Stomach (tissue), 9 donors: ENCODE measurements around the gene AUNIP. TPM values are rescaled to one million over a fixed set of nuclear protein-coding genes. Genes with fewer than 3 reads are reported as not detected.

Source experiments
- DNase-seq, 2 donors: peaks; one replicate each; pipeline versions ENCODE4 v3.0.0 to v3.0.0-alpha.2; 2013 to 2019
- H3K27ac ChIP-seq, 5 donors: fragments of 200-600 bp in 4 of 5; sonication (generic) in 4 of 5; one replicate each; pipeline ENCODE4 v1.5.1; 2013 to 2019; ENCODE audit warnings: mild to moderate bottlenecking in 1 of 5, moderate library complexity in 1 of 5
- H3K27me3 ChIP-seq, 3 donors: fragments of 200-600 bp; sonication (generic); one replicate each; pipeline ENCODE4 v1.5.1; 2017 to 2019; ENCODE audit warnings: mixed run types in 1 of 3
- H3K36me3 ChIP-seq, 4 donors: fragments of 200-600 bp; sonication (generic); 1 replicate in 3 of 4; 2 replicates in 1 of 4; pipeline ENCODE4 v1.5.1; 2016 to 2019
- H3K4me1 ChIP-seq, 4 donors: fragments of 200-600 bp; sonication (generic); one replicate each; pipeline ENCODE4 v1.5.1; 2016 to 2019
- H3K4me3 ChIP-seq, 4 donors: fragments of 200-600 bp; sonication (generic) in 3 of 4; one replicate each; pipeline ENCODE4 v1.5.1; 2016 to 2019; ENCODE audit warnings: mild to moderate bottlenecking in 1 of 4
- H3K9me3 ChIP-seq, 4 donors: fragments of 200-600 bp; sonication (generic); one replicate each; pipeline ENCODE4 v1.5.1; 2016 to 2019
- EP300 ChIP-seq: sonication (generic); formaldehyde crosslinking; IDR thresholded peaks from one replicate; pipeline ENCODE4 v1.6.1; 2017; ENCODE audit warnings: antibody characterized with exemption
- POLR2A ChIP-seq, 4 donors: fragments of 450-650 bp; IDR thresholded peaks; one replicate each; pipeline ENCODE4 v1.6.1; 2016; ENCODE audit warnings: antibody characterized with exemption in 4 of 4, control low read depth in 2 of 4, mild to moderate bottlenecking in 1 of 4, moderate library complexity in 1 of 4
- POLR2AphosphoS5 ChIP-seq, 3 donors: sonication (generic); formaldehyde crosslinking; IDR thresholded peaks; one replicate each; pipeline ENCODE4 v1.6.1; 2016; ENCODE audit warnings: antibody characterized with exemption in 3 of 3
- WGBS, 5 donors: extraction: QIAGEN DNeasy Blood & Tissue Kit in 3 of 5; methylation state at CpG; one replicate each; pipeline versions ENCODE4 v1.1.5 to v1.1.7; 2013 to 2018; 5-methylcytosine and 5-hydroxymethylcytosine counted together
- intact Hi-C: fragments of 100-400 bp; cut with DNase I; formaldehyde crosslinking; loops from one replicate; pipeline ENCODE4 v1.15.1; 2023; ENCODE audit warnings: low total_unique reads
- polyA plus RNA-seq, 3 donors: library from polyadenylated mRNA; stranded (reverse); fragments of 200-250 nt; gene quantifications; one replicate each; pipeline ENCODE4 v1.2.3, GENCODE V29; 2013
- total RNA-seq, 5 donors: library from RNA; depleted of rRNA; stranded (reverse); fragments of >200 nt; gene quantifications; one replicate each; pipeline versions ENCODE4 v1.1.0 to v1.2.3, GENCODE V29; 2014 to 2016
- TF ChIP-seq, protein P1 (sequence below), 7 experiments: fragments of 450-650 bp in 4 of 7; fragments of 200-600 bp in 3 of 7; sonication (generic) in 3 of 7; IDR thresholded peaks; one replicate each; pipeline ENCODE4 v1.5.1; 2016 to 2019; ENCODE audit warnings: antibody characterized with exemption in 7 of 7, control low read depth in 2 of 7, mild to moderate bottlenecking in 1 of 7
- donor health status: healthy with polysubstance abuse.
- donor health status: Bipolar disorder and iron deficiency.
- donor health status: healthy.

The AUNIP gene
- total and polyA plus RNA-seq, 8 donors, result 0.68 to 2.8 (median 1.00) TPM; not detected in 3

GRCh38 chr1:25899792-25900191, 40.5 kb upstream of the AUNIP start:
- WGBS, 5 donors, result 85 to 94% (median 90%) methylated on average over 6 of the region's 6 CpGs
- intact Hi-C loops, result loop anchor here (5.0 kb wide), 1 partner anchor 98 kb away; the partner anchor contains the start of gene PAFAH2
- H3K4me3 ChIP-seq, result no peak overlapping the region
- TF ChIP-seq POLR2A (IDR thresholded peaks at IDR 0.05), result no peak
- TF ChIP-seq EP300, result no peak
- no peak for TF ChIP-seq POLR2AphosphoS5 (IDR thresholded peaks at IDR 0.05)
- TF ChIP-seq, protein P1, sequence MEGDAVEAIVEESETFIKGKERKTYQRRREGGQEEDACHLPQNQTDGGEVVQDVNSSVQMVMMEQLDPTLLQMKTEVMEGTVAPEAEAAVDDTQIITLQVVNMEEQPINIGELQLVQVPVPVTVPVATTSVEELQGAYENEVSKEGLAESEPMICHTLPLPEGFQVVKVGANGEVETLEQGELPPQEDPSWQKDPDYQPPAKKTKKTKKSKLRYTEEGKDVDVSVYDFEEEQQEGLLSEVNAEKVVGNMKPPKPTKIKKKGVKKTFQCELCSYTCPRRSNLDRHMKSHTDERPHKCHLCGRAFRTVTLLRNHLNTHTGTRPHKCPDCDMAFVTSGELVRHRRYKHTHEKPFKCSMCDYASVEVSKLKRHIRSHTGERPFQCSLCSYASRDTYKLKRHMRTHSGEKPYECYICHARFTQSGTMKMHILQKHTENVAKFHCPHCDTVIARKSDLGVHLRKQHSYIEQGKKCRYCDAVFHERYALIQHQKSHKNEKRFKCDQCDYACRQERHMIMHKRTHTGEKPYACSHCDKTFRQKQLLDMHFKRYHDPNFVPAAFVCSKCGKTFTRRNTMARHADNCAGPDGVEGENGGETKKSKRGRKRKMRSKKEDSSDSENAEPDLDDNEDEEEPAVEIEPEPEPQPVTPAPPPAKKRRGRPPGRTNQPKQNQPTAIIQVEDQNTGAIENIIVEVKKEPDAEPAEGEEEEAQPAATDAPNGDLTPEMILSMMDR (IDR thresholded peaks at IDR 0.05), result no peak
- no peaks in the 10 kb centered on the region for H3K27me3 ChIP-seq
- no peak for DNase-seq
- no peaks in the 10 kb centered on the region for H3K9me3 ChIP-seq
- H3K27ac ChIP-seq, result no peak overlapping the region
- H3K4me1 ChIP-seq, result peaks cover 8 to 38% (median 21%) of the 10 kb centered on the region in 4 donors
- H3K36me3 ChIP-seq, result peaks cover 0 to 48% (median 39%) of the 10 kb centered on the region in 4 donors

DNA sequence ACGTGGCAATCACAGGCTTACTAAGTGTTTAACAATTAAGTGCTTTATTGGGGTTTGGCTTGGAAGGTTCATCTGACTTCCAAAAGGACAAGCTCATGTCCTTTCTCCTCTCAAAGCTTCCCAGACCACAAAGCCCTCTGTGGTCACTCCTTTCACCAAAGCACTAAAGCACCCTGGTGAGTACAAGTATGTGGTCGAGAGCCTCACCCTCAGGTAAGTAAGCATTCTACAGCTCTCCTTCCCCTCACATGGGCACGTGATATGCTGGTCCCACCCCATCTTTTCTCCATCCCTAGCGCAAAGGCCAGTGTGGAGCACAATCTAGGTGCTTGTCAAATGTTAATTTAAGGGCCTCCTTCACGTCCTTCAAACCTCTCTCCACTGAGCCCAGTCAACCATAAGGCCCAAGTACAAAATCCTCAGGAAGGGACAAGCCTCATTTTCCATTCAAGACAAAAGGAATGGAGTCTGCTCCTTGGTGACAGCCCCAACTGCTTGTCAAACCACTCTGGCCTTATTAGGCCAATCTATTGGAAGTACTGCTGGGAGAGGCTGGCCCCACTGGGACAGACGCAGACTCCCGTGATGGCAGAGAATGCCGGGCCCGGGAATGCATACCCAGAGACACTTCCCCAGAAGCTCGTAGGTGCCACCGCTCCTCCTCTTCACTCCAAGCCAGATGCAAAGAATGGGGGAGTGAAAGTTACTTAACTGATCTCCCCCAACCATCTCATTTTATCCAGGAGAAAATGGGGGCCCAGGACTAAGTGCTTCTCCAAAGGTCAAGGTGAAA, 39.2 kb upstream of the AUNIP start:
- WGBS, 5 donors, result 83 to 91% (median 89%) methylated on average over 11 of the region's 11 CpGs
- H3K36me3 ChIP-seq, result peaks cover 0 to 48% (median 39%) of the 10 kb centered on the region in 4 donors
- H3K4me1 ChIP-seq, result peaks cover under 1 to 29% (median 15%) of the 10 kb centered on the region in 4 donors
- no peak overlapping the region for H3K4me3 ChIP-seq
- H3K27ac ChIP-seq, result no peak overlapping the region
- DNase-seq, result no peak
- intact Hi-C loops, result loop anchor here (5.0 kb wide), 1 partner anchor 99 kb away; the partner anchor contains the start of gene PAFAH2
- no peaks in the 10 kb centered on the region for H3K27me3 ChIP-seq
- TF ChIP-seq, protein P1 (IDR thresholded peaks at IDR 0.05), result no peak
- TF ChIP-seq EP300, result no peak
- TF ChIP-seq POLR2AphosphoS5 (IDR thresholded peaks at IDR 0.05), result no peak
- TF ChIP-seq POLR2A (IDR thresholded peaks at IDR 0.05), result no peak
- no peaks in the 10 kb centered on the region for H3K9me3 ChIP-seq

DNA sequence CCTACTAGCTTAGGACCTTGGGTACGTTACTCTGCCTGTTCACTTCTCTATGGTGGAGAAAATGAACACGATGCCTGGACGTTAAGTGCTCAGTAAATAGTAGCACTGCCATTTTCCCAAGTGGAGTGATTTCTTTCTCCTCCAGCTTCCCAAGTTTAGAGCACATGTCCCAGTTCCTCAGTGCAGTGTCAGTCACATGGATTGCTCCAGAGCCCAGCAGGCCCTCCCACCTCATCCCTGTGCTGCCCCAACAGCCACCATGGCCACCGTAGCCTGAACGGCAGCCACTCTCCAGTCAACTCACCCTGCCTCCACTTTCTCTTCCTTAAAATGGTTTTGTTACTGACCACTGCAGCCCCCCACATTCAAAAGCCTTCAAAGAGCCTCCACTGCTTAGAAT, 38.5 kb upstream of the AUNIP start:
- Histone ChIP-seq H3K36me3 (peaks cover 0 to 47% (median 38%) of the 10 kb centered on the region in 4 donors), H3K4me3 (no peak overlapping the region), H3K9me3 (no peaks in the 10 kb centered on the region), H3K27me3 (no peaks in the 10 kb centered on the region), H3K4me1 (peaks cover 7 to 31% (median 21%) of the 10 kb centered on the region in 4 donors), H3K27ac (no peak overlapping the region)
- no peak for DNase-seq
- WGBS, 5 donors, result 83 to 95% (median 86%) methylated on average over 5 of the region's 5 CpGs
- intact Hi-C loops, result loop anchor here (5.0 kb wide), 1 partner anchor 100 kb away; the partner anchor contains the start of gene PAFAH2
- TF ChIP-seq, protein P1 (IDR thresholded peaks at IDR 0.05), result no peak
- no peak for TF ChIP-seq EP300

- no peak for DNase-seq
- TF ChIP-seq, protein P1 (IDR thresholded peaks at IDR 0.05), result no peak
- TF ChIP-seq POLR2A (IDR thresholded peaks at IDR 0.05) (no peak), EP300 (no peak), POLR2AphosphoS5 (IDR thresholded peaks at IDR 0.05) (no peak)
These were observed 37.0 kb upstream of the AUNIP start for GRCh38 chr1:25896266-25896665.

More at GRCh38 chr1:25896266-25896665, 37.0 kb upstream of the AUNIP start:
- peaks cover 0 to 38% (median 29%) of the 10 kb centered on the region in 4 donors for H3K36me3 ChIP-seq
- no peaks in the 10 kb centered on the region for H3K9me3 ChIP-seq
- H3K4me3 ChIP-seq, result no peak overlapping the region
- intact Hi-C loops, result loop anchor here (5.0 kb wide), 1 partner anchor 101 kb away; the partner anchor contains the start of gene PAFAH2
- 68 to 92% (median 71%) methylated on average over 1 of the region's 1 CpG for WGBS, 5 donors
- H3K27me3 ChIP-seq, result no peaks in the 10 kb centered on the region
- H3K4me1 ChIP-seq, result peaks cover 21 to 42% (median 35%) of the 10 kb centered on the region in 4 donors
- no peak overlapping the region for H3K27ac ChIP-seq
